ENCODE measurements around the gene ABCA3. TPM values are rescaled to one million over a fixed set of nuclear protein-coding genes. Genes with fewer than 3 reads are reported as not detected.

The ABCA3 gene
- total RNA-seq, 4 donors from 2014 or later, result 2.7 to 15.0 (median 10.9) TPM

DNA sequence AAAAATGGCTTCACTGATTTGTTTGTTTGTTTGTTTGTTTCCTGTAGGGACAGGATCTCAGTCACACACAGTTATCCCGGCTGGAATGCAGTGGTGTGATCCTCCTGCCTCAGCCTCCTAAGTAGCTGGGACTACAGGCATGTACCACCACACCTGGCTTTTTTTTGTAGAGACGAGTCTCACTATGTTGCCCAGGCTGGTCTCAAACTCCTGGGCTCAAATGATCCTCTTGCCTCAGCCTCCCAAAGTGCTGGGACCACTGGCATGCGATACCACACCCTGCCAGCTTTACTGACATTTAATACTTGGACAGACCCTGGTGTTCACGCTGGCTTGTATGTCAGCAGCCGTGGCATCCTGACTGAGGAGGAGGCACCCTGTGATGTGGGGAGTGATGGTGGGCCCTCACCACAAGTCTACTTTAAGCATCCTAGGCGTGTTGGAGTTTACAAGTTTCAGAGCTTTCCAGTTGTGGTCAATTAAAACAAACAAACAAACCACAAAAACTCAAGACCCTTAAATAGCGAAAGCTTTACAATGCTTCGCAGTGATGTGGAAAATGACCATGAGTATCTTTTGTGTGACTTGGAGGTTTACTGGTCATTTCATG is 5.1 kb downstream of the ABCA3 start:
- DNase-seq (no peak), ATAC-seq (no peak)
- in situ Hi-C loops (cut with MboI; ENCODE audit: low sequenced_read_pairs in 4 of 4), result loop anchor here in 2 of 4 donors (10.0 to 25.0 kb wide), 2 partner anchors 152 to 169 kb away; partner anchors contain the start of gene TBC1D24 (in 1 of the 2)
- Histone ChIP-seq H3K4me1 (peaks cover 6 to 11% of the 10 kb centered on the region in 2 donors), H3K27me3 (no peaks in the 10 kb centered on the region), H3K36me3 (no peaks in the 10 kb centered on the region), H3K9me3 (no peaks in the 10 kb centered on the region), H3K4me3 (no peak overlapping the region), H3K27ac (no peak overlapping the region)
- intact Hi-C loops (cut with DNase I; ENCODE audit: low total_unique reads), result no loop called here
- TF ChIP-seq, protein P1, sequence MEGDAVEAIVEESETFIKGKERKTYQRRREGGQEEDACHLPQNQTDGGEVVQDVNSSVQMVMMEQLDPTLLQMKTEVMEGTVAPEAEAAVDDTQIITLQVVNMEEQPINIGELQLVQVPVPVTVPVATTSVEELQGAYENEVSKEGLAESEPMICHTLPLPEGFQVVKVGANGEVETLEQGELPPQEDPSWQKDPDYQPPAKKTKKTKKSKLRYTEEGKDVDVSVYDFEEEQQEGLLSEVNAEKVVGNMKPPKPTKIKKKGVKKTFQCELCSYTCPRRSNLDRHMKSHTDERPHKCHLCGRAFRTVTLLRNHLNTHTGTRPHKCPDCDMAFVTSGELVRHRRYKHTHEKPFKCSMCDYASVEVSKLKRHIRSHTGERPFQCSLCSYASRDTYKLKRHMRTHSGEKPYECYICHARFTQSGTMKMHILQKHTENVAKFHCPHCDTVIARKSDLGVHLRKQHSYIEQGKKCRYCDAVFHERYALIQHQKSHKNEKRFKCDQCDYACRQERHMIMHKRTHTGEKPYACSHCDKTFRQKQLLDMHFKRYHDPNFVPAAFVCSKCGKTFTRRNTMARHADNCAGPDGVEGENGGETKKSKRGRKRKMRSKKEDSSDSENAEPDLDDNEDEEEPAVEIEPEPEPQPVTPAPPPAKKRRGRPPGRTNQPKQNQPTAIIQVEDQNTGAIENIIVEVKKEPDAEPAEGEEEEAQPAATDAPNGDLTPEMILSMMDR (IDR thresholded peaks at IDR 0.05 in 4 of 5, conservative IDR thresholded peaks at IDR 0.05 in 1 of 5), result no peak
- no peak for TF ChIP-seq POLR2A (IDR thresholded peaks at IDR 0.05)

DNA sequence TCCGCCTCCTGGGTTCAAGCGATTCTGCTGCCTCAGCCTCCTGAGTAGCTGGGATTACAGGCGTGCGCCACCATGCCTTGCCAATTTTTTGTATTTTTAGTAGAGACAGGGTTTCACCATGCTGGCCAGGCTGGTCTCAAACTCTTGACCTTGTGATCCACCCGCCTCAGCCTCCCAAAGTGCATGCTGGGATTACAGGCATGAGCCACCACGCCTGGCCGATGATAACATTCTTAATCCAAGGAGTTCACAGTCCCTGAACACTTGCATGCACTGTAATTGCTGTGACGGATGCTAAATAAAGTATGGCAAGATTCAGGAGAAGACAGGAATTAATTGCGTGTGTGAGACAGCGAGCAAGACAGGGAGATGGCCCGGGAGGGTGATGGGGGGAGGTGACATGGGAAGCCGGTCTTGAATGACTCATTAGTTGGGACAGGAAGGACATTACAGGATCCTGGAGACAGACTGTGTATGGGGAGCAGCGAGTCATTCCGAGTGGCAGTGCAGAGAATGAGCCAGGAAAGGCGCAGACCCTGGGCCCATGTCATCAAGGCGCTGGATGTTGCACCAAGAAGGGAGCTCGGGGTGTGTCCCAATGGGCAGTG is 6.7 kb downstream of the ABCA3 start:
- no peak for TF ChIP-seq POLR2A (IDR thresholded peaks at IDR 0.05)
- TF ChIP-seq, protein P1 (IDR thresholded peaks at IDR 0.05 in 4 of 5, conservative IDR thresholded peaks at IDR 0.05 in 1 of 5), result no peak
- H3K4me1 ChIP-seq, result peaks cover 0 to 1% of the 10 kb centered on the region in 2 donors
- H3K27ac ChIP-seq, result no peak overlapping the region
- H3K4me3 ChIP-seq, result no peak overlapping the region
- H3K36me3 ChIP-seq, result no peaks in the 10 kb centered on the region
- H3K9me3 ChIP-seq, result no peaks in the 10 kb centered on the region
- DNase-seq (no peak), ATAC-seq (no peak)
- H3K27me3 ChIP-seq, result no peaks in the 10 kb centered on the region
- intact Hi-C loops (cut with DNase I; ENCODE audit: low total_unique reads), result no loop called here
- in situ Hi-C loops (cut with MboI; ENCODE audit: low sequenced_read_pairs in 4 of 4), result loop anchor here in 2 of 4 donors (10.0 to 25.0 kb wide), 2 partner anchors 153 to 171 kb away; partner anchors contain the start of gene TBC1D24 (in 1 of the 2)

DNA sequence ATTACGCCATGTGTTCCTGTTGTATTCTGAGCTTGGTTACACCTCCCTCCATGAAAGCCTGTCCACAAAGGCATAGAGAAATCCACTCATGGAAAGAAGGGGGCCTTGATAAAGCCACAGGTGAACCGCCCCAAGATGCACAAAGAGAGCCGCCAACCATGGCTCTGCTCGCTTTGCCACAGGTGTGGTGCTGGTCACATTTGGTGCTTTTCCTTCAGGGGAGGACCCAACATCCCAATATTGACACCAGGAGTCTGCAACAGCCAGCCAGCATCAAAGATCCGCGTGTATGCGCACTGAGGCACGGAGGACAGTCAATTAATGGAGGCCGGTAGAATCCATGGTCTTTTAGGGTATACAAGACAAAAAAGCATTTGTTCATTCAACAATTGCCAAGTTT is 7.3 kb downstream of the ABCA3 start:
- in situ Hi-C loops (cut with MboI; ENCODE audit: low sequenced_read_pairs in 4 of 4), result loop anchor here in 2 of 4 donors (10.0 to 25.0 kb wide), 2 partner anchors 154 to 172 kb away; partner anchors contain the start of gene TBC1D24 (in 1 of the 2)

DNA sequence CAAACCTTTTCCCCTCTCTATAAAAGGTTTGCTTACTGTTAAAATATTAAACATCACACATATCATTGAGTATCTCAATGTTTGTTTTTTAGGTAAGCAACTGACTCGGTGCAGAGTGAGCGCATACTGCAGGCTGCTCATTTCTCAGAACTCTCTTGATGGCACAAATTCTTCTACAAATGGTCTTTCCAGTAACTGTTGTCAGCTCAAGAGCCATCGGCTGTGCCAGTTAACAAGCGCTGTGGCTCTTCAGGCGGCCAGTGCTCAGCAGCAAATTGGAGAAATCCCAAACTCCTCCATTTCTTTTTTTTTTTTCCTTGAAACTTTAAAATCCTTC is 8.6 kb downstream of the ABCA3 start:
- DNase-seq (no peak), ATAC-seq (no peak)
- in situ Hi-C loops (cut with MboI; ENCODE audit: low sequenced_read_pairs in 4 of 4), result loop anchor here in 2 of 4 donors (10.0 to 25.0 kb wide), 2 partner anchors 155 to 173 kb away; partner anchors contain the start of gene TBC1D24 (in 1 of the 2)
- H3K4me1 ChIP-seq, result no peaks in the 10 kb centered on the region
- TF ChIP-seq, protein P1 (IDR thresholded peaks at IDR 0.05 in 4 of 5, conservative IDR thresholded peaks at IDR 0.05 in 1 of 5), result no peak
- TF ChIP-seq POLR2A (IDR thresholded peaks at IDR 0.05), result no peak
- no peaks in the 10 kb centered on the region for H3K36me3 ChIP-seq
- no peaks in the 10 kb centered on the region for H3K9me3 ChIP-seq
- no peak overlapping the region for H3K4me3 ChIP-seq
- intact Hi-C loops (cut with DNase I; ENCODE audit: low total_unique reads), result no loop called here
- no peak overlapping the region for H3K27ac ChIP-seq
- H3K27me3 ChIP-seq, result no peaks in the 10 kb centered on the region

More for the DNA sequence above, 7.3 kb downstream of the ABCA3 start:
- no peak for DNase-seq
- no peak for TF ChIP-seq POLR2A (IDR thresholded peaks at IDR 0.05)
- TF ChIP-seq, protein P1 (IDR thresholded peaks at IDR 0.05 in 4 of 5, conservative IDR thresholded peaks at IDR 0.05 in 1 of 5), result no peak
- Histone ChIP-seq H3K27me3 (no peaks in the 10 kb centered on the region), H3K4me3 (no peak overlapping the region), H3K27ac (no peak overlapping the region), H3K36me3 (no peaks in the 10 kb centered on the region), H3K4me1 (no peaks in the 10 kb centered on the region), H3K9me3 (no peaks in the 10 kb centered on the region)
- no peak for ATAC-seq
- intact Hi-C loops (cut with DNase I; ENCODE audit: low total_unique reads), result no loop called here

Data from gastrocnemius medialis (tissue), 4 donors.